HepG2 (cell line): ENCODE results near the gene RNF114. TPM values are rescaled to one million over a fixed set of nuclear protein-coding genes. Genes with fewer than 3 reads are reported as not detected.

Experiments used
- ATF1 ChIP-seq: IDR thresholded peaks from 2 replicates; pipeline ENCODE4 v1.6.1; 2016; ENCODE audit warnings: mild to moderate bottlenecking, control low read depth
- BCL3 ChIP-seq: sonication (generic); formaldehyde crosslinking; IDR thresholded peaks from 2 replicates; pipeline ENCODE4 v1.5.1; 2020; ENCODE audit warnings: mild to moderate bottlenecking, missing genetic modification reagents, moderate library complexity
- GFI1 ChIP-seq: sonication (generic); formaldehyde crosslinking; IDR thresholded peaks from 2 replicates; pipeline ENCODE4 v1.5.0; 2020; ENCODE audit warnings: missing genetic modification reagents, mild to moderate bottlenecking, borderline replicate concordance
- MEIS2 ChIP-seq: sonication (generic); formaldehyde crosslinking; IDR thresholded peaks from 2 replicates; pipeline ENCODE4 v1.9.0; 2021; ENCODE audit warnings: mild to moderate bottlenecking, missing genetic modification reagents
- MIER3 ChIP-seq: IDR thresholded peaks from 2 replicates; pipeline ENCODE4 v1.6.1; 2016; ENCODE audit warnings: missing compliant biosample characterization, borderline replicate concordance
- NAIF1 ChIP-seq: sonication (generic); formaldehyde crosslinking; IDR thresholded peaks from 2 replicates; pipeline ENCODE4 v1.5.0; 2020; ENCODE audit warnings: mild to moderate bottlenecking, missing genetic modification reagents, borderline replicate concordance
- ONECUT2 ChIP-seq: sonication (generic); formaldehyde crosslinking; IDR thresholded peaks from 2 replicates; pipeline ENCODE4 v1.4.0; 2020; ENCODE audit warnings: missing genetic modification reagents
- RBM22 ChIP-seq: fragments of 200-400 bp; formaldehyde crosslinking; optimal IDR thresholded peaks from 2 replicates; pipeline ENCODE3; 2017; ENCODE audit warnings: mild to moderate bottlenecking, low read length, moderate library complexity
- SMAD3 ChIP-seq: sonication (generic); formaldehyde crosslinking; IDR thresholded peaks from 2 replicates; pipeline ENCODE4 v1.4.0; 2020; ENCODE audit warnings: missing genetic modification reagents
- SUZ12 ChIP-seq: fragments of 150-350 bp; IDR thresholded peaks from 2 replicates; pipeline ENCODE4 v1.6.1; 2014; ENCODE audit warnings: low read depth, low read length
- THAP9 ChIP-seq: sonication (generic); formaldehyde crosslinking; IDR thresholded peaks from 2 replicates; pipeline ENCODE4; 2020; ENCODE audit warnings: missing genetic modification reagents, mild to moderate bottlenecking, borderline replicate concordance
- UBTF ChIP-seq: sonication (generic); formaldehyde crosslinking; IDR thresholded peaks from 2 replicates; pipeline ENCODE4 v1.4.0; 2020; ENCODE audit warnings: mild to moderate bottlenecking, missing genetic modification reagents
- ZBTB26 ChIP-seq: IDR thresholded peaks from 2 replicates; pipeline ENCODE4 v1.6.1; 2016; ENCODE audit warnings: missing compliant biosample characterization, missing genetic modification reagents, borderline replicate concordance
- ZBTB42 ChIP-seq: sonication (generic); formaldehyde crosslinking; IDR thresholded peaks from 2 replicates; pipeline ENCODE4 v1.5.0; 2020; ENCODE audit warnings: mild to moderate bottlenecking, missing genetic modification reagents
- ZKSCAN5 ChIP-seq: sonication (generic); formaldehyde crosslinking; IDR thresholded peaks from 2 replicates; pipeline ENCODE4 v1.5.1; 2020; ENCODE audit warnings: mild to moderate bottlenecking, missing genetic modification reagents
- ZNF124 ChIP-seq: sonication (generic); formaldehyde crosslinking; IDR thresholded peaks from 2 replicates; pipeline ENCODE4 v1.4.0; 2020; ENCODE audit warnings: missing genetic modification reagents
- ZNF512B ChIP-seq: sonication (generic); formaldehyde crosslinking; IDR thresholded peaks from 2 replicates; pipeline ENCODE4 v1.5.1; 2020; ENCODE audit warnings: missing genetic modification reagents, mild to moderate bottlenecking, borderline replicate concordance
- ZNF614 ChIP-seq: IDR thresholded peaks from 2 replicates; pipeline ENCODE4 v1.6.1; 2018; ENCODE audit warnings: missing biosample characterization, missing genetic modification reagents, inconsistent platforms, borderline replicate concordance
- polyA plus RNA-seq, 8 experiments: library from polyadenylated mRNA; depleted of rRNA in 3 of 8; stranded (reverse) in 7 of 8; unstranded in 1 of 8; fragments of >200 nt; fragmentation: Illumina TruSeq in 4 of 8; extraction: Trizol in 4 of 8; gene quantifications; 2 replicates each; pipeline versions ENCODE4 v1.2.1 to v1.2.3, GENCODE V29; 2011 to 2016; ENCODE audit warnings: low read depth in 4 of 8, missing spikeins in 1 of 8, mixed read lengths in 1 of 8; ENCODE audit not compliant: insufficient read depth in 1 of 8
- total RNA-seq, 5 experiments: library from RNA; depleted of rRNA; stranded (reverse); fragments of >200 nt; fragmentation: Illumina TruSeq; extraction: Trizol; gene quantifications; 2 replicates each; pipeline ENCODE4 v1.2.3, GENCODE V29; 2016; ENCODE audit warnings: low read depth in 1 of 5

The RNF114 gene
- total and polyA plus RNA-seq, 2 of the 13 experiments (the other 11 are each of a cell fraction or from before 2014, with no cell fraction given) = 119 to 126 TPM

GRCh38 chr20:49938173-49939163 is 2.3 kb downstream of the RNF114 start (continued):
- TF ChIP-seq UBTF (no peak; the same call in 1 of the 2 replicates), SMAD3 (CRISPR knock-in tag) (no peak), THAP9 (0 out of 2 replicates have a peak, but pooled peaks have one; percentile 43), ZKSCAN5 (CRISPR knock-in tag) (no peak), ZBTB42 (CRISPR knock-in tag) (no peak), MEIS2 (CRISPR knock-in tag) (no peak), ZNF614 (no peak), GFI1 (CRISPR knock-in tag) (no peak), ZNF512B (CRISPR knock-in tag) (no peak), ONECUT2 (CRISPR knock-in tag) (no peak), ZNF124 (no peak), NAIF1 (CRISPR knock-in tag) (no peak), ATF1 (no peak), MIER3 (CRISPR knock-in tag) (no peak), SUZ12 (no peak), BCL3 (CRISPR knock-in tag) (no peak), RBM22 (no peak), ZBTB26 (no peak)
